Transverse colon (tissue), 4 donors: ENCODE data around the gene KDM5C. TPM values are rescaled to one million over a fixed set of nuclear protein-coding genes. Genes with fewer than 3 reads are reported as not detected.

Experiments used
- DNase-seq: peaks from one replicate; pipeline ENCODE4 v3.0.0-alpha.2; 2019
- H3K27ac ChIP-seq, 4 donors: fragments of 200-600 bp; sonication (generic); 2 replicates each; pipeline ENCODE4 v1.5.1; 2016 to 2018; ENCODE audit warnings: inconsistent platforms in 4 of 4
- H3K27me3 ChIP-seq: fragments of 200-600 bp; sonication (generic); 2 replicates; pipeline ENCODE4 v1.5.1; 2017; ENCODE audit warnings: inconsistent platforms
- H3K36me3 ChIP-seq, 4 donors: fragments of 200-600 bp; sonication (generic); 2 replicates each; pipeline ENCODE4 v1.5.1; 2017 to 2019; ENCODE audit warnings: inconsistent platforms in 4 of 4
- H3K4me1 ChIP-seq, 4 donors: fragments of 200-600 bp; sonication (generic); 2 replicates each; pipeline ENCODE4 v1.5.1; 2017 to 2020; ENCODE audit warnings: inconsistent platforms in 4 of 4
- H3K4me3 ChIP-seq, 4 donors: fragments of 200-600 bp; sonication (generic); 1 replicate in 1 of 4; 2 replicates in 3 of 4; pipeline versions ENCODE4 v1.5.1 to v1.6.1; 2017 to 2019; ENCODE audit warnings: inconsistent platforms in 4 of 4
- H3K9me3 ChIP-seq, 2 donors: fragments of 200-600 bp; sonication (generic); 2 replicates each; pipeline ENCODE4 v1.5.1; 2017 to 2019; ENCODE audit warnings: inconsistent platforms in 2 of 2
- CTCF ChIP-seq, 5 experiments: fragments of 200-600 bp in 3 of 5; fragments of 450-650 bp in 2 of 5; sonication (generic) in 3 of 5; IDR thresholded peaks; 1 replicate in 2 of 5; 2 replicates in 3 of 5; pipeline ENCODE4 v1.5.1; 2016 to 2017; ENCODE audit warnings: antibody characterized with exemption in 5 of 5, inconsistent platforms in 3 of 5, mild to moderate bottlenecking in 2 of 5, moderate library complexity in 1 of 5
- EP300 ChIP-seq: sonication (generic); formaldehyde crosslinking; IDR thresholded peaks from one replicate; pipeline ENCODE4 v1.6.1; 2017; ENCODE audit warnings: antibody characterized with exemption, low read depth
- POLR2A ChIP-seq: fragments of 450-650 bp; IDR thresholded peaks from one replicate; pipeline ENCODE4 v1.6.1; 2016; ENCODE audit warnings: antibody characterized with exemption, mild to moderate bottlenecking, moderate library complexity
- POLR2AphosphoS5 ChIP-seq, 3 donors: sonication (generic); formaldehyde crosslinking; IDR thresholded peaks; one replicate each; pipeline ENCODE4 v1.6.1; 2016; ENCODE audit warnings: antibody characterized with exemption in 3 of 3
- WGBS, 2 donors: methylation state at CpG; one replicate each; pipeline ENCODE4 v1.1.5; 2018; ENCODE audit warnings: low coverage in 1 of 2; 5-methylcytosine and 5-hydroxymethylcytosine counted together
- in situ Hi-C, 4 donors: fragments of 200-750 bp; cut with MboI; loops; one replicate each; pipeline versions ENCODE4 v1.15.0 to v1.15.1; 2017; ENCODE audit warnings: low sequenced_read_pairs in 3 of 4, low pct_ligation_motif_present in 1 of 4, low pct_unique_long_range_greater_than_20kb in 1 of 4
- intact Hi-C: fragments of 100-400 bp; cut with DNase I; formaldehyde crosslinking; loops from one replicate; pipeline ENCODE4 v1.15.1; 2023; ENCODE audit warnings: low total_unique reads
- small RNA-seq, 4 donors: library from RNA; depleted of rRNA; stranded (forward); fragments of <200 nt; gene quantifications; one replicate each; pipeline ENCODE3, GENCODE V24; 2016
- total RNA-seq, 4 donors: library from RNA; depleted of rRNA; stranded (reverse); fragments of >200 nt; gene quantifications; one replicate each; pipeline ENCODE4 v1.1.0, GENCODE V29; 2016

The KDM5C gene
- total RNA-seq, 4 donors from 2014 or later = 68.4 to 387 (median 124) TPM

- Histone ChIP-seq H3K9me3 (no peaks in the 10 kb centered on the region), H3K36me3 (no peaks in the 10 kb centered on the region), H3K4me1 (peaks cover 0 to 3% (median 0%) of the 10 kb centered on the region in 4 donors), H3K27me3 (no peaks in the 10 kb centered on the region), H3K4me3 (no peak overlapping the region), H3K27ac (no peak overlapping the region)
- WGBS, 2 donors = 91% methylated on average over 2 of the region's 2 CpGs; no CpG with 5 or more reads in 1 of the 2 donors
- no peak for DNase-seq
- intact Hi-C loops (no loop called here), in situ Hi-C loops (no loop called here)
- TF ChIP-seq POLR2AphosphoS5 (IDR thresholded peaks at IDR 0.05) (no peak), EP300 (no peak), CTCF (IDR thresholded peaks at IDR 0.05) (no peak), POLR2A (no peak)
Measured at GRCh38 chrX:53156207-53156596, 68.8 kb downstream of the KDM5C start.

GRCh38 chrX:53155512-53156206 lies 69.3 kb downstream of the KDM5C start:
- 84 to 100% methylated on average over 3 to 8 of the region's 8 CpGs for WGBS, 2 donors
- in situ Hi-C loops = no loop called here
- TF ChIP-seq POLR2A = no peak
- no peak for TF ChIP-seq EP300
- no peak for TF ChIP-seq POLR2AphosphoS5 (IDR thresholded peaks at IDR 0.05)
- TF ChIP-seq CTCF (IDR thresholded peaks at IDR 0.05) = no peak
- intact Hi-C loops = no loop called here
- Histone ChIP-seq H3K4me3 (no peak overlapping the region), H3K27ac (no peak overlapping the region), H3K27me3 (no peaks in the 10 kb centered on the region), H3K9me3 (no peaks in the 10 kb centered on the region), H3K4me1 (peaks cover 0 to under 1% (median 0%) of the 10 kb centered on the region in 4 donors), H3K36me3 (no peaks in the 10 kb centered on the region)
- DNase-seq = no peak

GRCh38 chrX:53153581-53153980 lies 71.4 kb downstream of the KDM5C start:
- Histone ChIP-seq H3K9me3 (no peaks in the 10 kb centered on the region), H3K27ac (no peak overlapping the region), H3K27me3 (no peaks in the 10 kb centered on the region), H3K4me3 (no peak overlapping the region), H3K36me3 (no peaks in the 10 kb centered on the region), H3K4me1 (no peaks in the 10 kb centered on the region)
- in situ Hi-C loops (no loop called here), intact Hi-C loops (no loop called here)
- DNase-seq = no peak
- WGBS, 2 donors = 80% methylated on average over 1 of the region's 1 CpG; no CpG with 5 or more reads in 1 of the 2 donors
- TF ChIP-seq POLR2AphosphoS5 (IDR thresholded peaks at IDR 0.05) (no peak), CTCF (IDR thresholded peaks at IDR 0.05) (no peak), EP300 (no peak), POLR2A (no peak)

Small RNA genes within 50 kb of the gene (small RNA-seq; reads per million reads assigned to genes)
- gene AL139396.1 (0 reads per million in 4 donors), gene MIR6894 (0.36 to 1.5 (median 0.81) reads per million in 4 donors), gene MIR6895 (0 reads per million in 4 donors)

Other genes starting within 250 kb of the KDM5C start
- 1 to 10 TPM in 2 of 4 donors, under 1 TPM in 2; 0.27 to 5.2 (median 1.1) TPM for gene GPR173, start 176.4 kb downstream of the KDM5C start, total RNA-seq
- 10 to 100 TPM; 15.7 to 41.6 (median 23.1) TPM for gene TSPYL2, start 142.8 kb downstream of the KDM5C start, total RNA-seq
- gene KANTR, start 131.1 kb downstream of the KDM5C start, total RNA-seq = 100 to 1,000 TPM in 1 of 4 donors, 10 to 100 TPM in 3; 13.4 to 141 (median 17.9) TPM
- gene IQSEC2, start 56.4 kb upstream of the KDM5C start, total RNA-seq = 100 to 1,000 TPM in 1 of 4 donors, 10 to 100 TPM in 3; 41.2 to 104 (median 46.3) TPM
- 100 to 1,000 TPM in 1 of 4 donors, 10 to 100 TPM in 3; 25.3 to 113 (median 52.9) TPM for gene SMC1A, start 197.4 kb upstream of the KDM5C start, total RNA-seq
- 1 to 10 TPM in 1 of 4 donors, under 1 TPM in 1, not detected in 2; 0.79 to 1.1 TPM for gene RIBC1, start 197.7 kb upstream of the KDM5C start, total RNA-seq
- gene HSD17B10, start 209.2 kb upstream of the KDM5C start, total RNA-seq = 10 to 100 TPM; 12.5 to 47.5 (median 42.2) TPM